ENCODE measurements around the gene ULK4.
"Not testable (repeated sequence)": the region's sequence is repeated elsewhere in the genome, so short reads cannot be mapped to it uniquely, and the experiment has no call there.

The ULK4 gene

DNA sequence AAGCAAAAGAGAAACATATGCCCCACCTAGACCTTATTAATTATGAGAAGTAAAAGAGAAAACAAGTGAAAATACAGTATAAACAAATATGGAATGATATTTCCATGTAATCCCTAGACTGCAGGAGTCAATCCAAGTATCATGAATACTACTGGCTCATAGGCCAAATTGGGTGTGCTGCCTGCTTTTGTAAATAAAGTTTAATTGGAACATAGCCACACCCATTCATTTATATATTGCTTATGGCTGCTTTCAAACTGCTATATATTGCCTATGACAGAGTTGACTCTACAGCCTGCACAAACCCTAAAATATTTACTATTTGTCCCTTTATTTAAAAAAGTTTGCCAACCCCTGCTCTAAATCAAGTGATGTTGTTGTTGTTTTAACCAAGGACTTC, 5.3 kb downstream of the ULK4 start:
- DNase-seq: no peak

DNA sequence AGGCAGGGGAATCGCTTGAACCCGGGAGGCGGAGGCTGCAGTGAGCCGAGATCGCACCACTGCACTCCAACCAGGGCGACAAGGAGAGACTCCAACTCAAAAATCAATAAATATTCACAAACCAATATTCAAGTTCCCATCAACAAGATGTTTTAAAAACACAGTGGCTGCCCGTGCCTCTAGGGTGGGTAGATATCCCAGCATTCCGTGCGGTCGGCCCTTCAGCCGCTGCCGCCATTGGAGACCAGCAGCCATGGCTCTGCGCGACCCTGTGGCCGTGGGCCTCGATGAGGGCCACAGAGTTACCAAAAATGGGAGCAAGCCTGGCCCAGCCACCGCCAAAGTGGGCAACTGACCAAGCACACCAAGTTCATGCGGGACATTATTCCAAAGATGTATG, 6.7 kb downstream of the ULK4 start:
- DNase-seq: no peak

- DNase-seq: no peak
Measured at GRCh38 chr3:41943311-41943843, 18.5 kb downstream of the ULK4 start.

DNA sequence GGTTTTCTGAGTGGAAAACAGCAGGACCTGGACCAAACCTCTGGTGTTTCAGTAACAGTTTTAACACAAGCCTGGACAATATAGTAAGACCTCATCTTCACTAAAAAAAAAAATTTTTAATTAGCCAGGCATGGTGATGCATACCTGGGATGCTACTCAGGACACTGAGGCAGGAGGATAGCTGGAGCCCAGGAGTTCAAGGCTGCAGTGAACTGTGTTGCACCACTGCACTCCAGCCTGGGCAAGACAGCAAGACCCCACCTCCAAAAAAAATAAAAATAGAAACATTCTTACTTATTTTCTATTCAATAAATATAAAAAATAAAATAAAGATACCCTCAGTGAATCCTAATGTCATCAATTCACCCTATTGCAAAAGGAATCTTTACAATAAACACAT, 21.5 kb downstream of the ULK4 start:
- no peak for DNase-seq

DNA sequence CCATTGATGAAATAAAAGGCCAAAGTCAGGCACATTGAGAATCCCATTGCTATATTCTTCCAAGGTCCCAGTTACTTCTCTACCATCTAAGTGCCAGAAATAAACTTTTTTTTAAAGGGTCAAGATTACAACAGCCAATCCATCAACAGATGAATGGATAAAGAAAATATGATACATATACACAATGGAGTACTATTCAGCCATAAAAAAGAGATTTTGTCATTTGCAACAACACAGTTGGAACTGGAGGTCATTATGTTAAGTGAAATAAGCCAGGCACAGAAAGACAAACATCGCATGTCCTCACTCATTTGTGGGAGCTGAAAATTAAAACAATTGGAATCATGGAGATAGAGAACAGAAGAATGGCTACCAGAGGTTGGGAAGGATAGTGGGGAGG, 25.5 kb downstream of the ULK4 start:
- DNase-seq: no peak

GRCh38 chr3:41933154-41933676, 28.7 kb downstream of the ULK4 start:
- no peak for DNase-seq

- DNase-seq: no peak
Measured at GRCh38 chr3:41932464-41932863, 29.4 kb downstream of the ULK4 start.

GRCh38 chr3:41920406-41920965, 41.4 kb downstream of the ULK4 start:
- DNase-seq: no peak

DNA sequence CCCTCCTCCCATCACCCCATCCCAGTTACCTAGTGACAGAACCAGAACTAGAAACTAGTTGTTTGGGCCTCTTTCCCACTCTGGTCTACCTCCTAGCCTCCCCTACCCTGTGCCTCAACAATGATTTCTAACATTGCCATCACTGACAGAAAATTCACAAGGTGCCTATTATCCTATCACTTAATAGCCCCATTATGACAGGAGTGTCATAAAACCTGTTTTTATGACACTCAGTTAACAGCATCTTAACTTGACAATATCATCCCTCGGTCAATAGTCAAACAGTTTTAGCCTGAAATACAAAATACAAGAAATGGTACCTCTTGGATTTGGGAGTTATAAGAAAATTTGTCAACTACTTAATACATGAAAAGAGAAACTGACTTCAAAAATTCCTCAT, 46.5 kb downstream of the ULK4 start:
- DNase-seq: no peak

DNA sequence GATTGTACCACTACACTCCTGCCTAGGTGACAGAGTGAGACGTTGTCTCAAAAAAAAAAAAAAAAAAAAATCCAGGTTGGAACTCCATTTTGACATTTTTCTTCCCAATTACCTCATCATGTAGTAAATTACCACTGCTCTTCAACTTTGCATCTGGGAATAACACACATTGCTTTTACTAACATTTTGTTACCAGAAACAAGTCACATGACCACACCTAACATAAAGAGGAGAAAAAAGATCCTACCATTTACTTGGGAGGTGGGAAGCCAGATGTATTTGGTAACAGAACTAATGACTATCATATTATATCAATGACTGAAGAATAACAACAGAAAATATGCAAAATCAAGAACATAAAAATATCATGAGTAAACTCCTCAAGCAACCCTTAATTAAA, 49.6 kb downstream of the ULK4 start:
- no peak for DNase-seq

DNA sequence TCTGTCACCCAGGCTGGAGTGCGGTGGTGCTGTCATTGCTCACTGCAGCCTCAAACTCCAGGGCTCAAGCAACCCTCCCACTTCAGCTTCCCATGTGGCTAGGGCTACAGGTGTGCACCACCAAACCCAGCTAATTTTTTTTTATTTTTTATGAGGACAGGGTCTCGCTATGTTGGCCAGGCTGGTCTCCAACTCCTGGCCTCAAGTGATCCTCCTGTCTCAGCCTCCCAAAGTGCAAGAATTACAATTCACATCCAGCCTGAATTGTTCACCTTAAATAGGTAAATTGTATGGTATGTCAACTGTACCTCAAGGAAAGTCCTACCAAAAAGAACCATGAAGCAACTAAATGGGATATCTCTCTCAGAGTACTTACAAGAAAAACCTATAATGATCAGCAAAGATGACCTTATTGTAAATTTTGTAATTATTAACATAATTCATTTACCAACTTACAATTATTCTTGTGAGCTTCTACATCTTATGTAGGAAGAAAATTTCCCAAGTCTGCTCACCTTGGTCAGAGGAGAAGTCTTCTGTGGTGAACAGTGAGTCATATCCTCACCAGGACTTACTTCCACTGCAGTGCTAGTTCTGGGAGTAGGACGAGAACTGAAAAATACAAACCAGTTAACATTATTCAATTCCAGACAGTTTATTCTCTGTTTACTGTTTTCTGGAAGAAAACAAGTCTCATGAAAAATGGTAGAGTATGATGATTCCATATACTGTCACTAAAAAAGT, 54.4 kb downstream of the ULK4 start:
- DNase-seq: no peak

GRCh38 chr3:41900265-41900664, 61.6 kb downstream of the ULK4 start:
- no peak for DNase-seq

DNA sequence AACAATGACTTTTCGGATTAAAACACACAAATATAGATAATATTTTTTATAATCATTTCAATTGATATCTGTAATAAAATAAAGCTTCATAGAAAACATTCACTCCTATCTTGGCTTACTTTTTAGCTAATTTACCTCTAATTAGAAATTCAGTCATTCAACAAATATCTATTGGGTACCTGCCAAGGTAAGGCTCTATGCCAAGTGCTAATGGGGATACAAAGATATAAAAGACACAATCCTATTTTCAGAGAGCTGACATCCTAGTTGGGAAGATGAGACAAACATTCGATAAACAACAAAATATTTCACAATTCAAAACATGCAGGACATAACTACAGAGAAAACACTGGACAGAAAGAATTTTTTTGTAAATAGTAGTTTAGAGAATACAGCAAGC, 63.3 kb downstream of the ULK4 start:
- DNase-seq: no peak

GRCh38 chr3:41893977-41894376, 67.9 kb downstream of the ULK4 start:
- DNase-seq: no peak

- no peak for DNase-seq
Measured at GRCh38 chr3:41888368-41889076, 73.4 kb downstream of the ULK4 start.

GRCh38 chr3:41882956-41883355, 78.9 kb downstream of the ULK4 start:
- no peak for DNase-seq

DNA sequence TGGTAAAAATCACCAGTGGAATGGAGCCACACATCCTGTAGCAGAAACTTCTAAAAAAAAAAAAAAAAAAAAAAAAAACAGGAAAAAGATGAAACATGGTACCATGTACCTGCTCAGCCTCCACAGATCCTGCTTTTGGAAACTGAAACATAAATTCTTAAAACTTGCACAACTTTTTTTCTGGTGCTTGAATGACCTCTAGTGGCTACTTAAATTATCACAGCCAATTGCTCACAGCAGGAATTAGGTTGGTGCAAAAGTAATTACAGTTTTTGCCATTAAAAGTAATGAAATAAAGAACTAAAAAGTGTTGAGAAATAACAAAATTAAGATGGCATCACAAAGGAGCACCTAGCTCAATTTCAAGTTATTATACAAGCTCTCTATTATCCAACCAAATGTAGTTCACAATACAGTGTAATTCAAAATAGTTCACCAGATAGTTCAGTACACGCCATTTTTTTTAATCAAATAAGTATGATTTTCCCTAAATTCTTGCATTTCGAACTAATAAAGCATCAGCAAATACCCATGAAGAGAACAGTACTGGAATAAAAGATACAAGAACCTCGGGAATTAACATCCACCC, 80.6 kb downstream of the ULK4 start:
- no peak for DNase-seq

GRCh38 chr3:41880387-41880786, 81.5 kb downstream of the ULK4 start:
- DNase-seq: no peak

DNA sequence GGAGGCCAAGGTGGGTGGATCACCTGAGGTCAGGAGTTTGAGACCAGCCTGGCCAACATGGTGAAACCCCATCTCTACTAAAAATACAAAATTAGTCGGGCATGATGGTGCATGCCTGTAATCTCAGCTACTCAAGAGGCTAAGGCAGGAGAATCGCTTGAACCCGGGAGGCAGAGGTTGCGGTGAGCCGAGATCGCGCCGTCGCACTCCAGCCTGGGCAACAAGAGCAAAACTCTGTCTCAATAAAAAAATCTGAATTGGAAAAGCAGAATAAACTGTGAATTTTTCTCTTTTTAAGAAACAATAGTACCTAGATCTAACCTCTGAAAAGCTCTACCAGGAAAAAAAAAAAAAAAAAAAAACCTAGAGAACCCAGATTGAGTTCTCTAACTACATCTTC, 84.2 kb downstream of the ULK4 start:
- DNase-seq: not testable (repeated sequence)

GRCh38 chr3:41874022-41874421, 87.9 kb downstream of the ULK4 start:
- DNase-seq: no peak

DNA sequence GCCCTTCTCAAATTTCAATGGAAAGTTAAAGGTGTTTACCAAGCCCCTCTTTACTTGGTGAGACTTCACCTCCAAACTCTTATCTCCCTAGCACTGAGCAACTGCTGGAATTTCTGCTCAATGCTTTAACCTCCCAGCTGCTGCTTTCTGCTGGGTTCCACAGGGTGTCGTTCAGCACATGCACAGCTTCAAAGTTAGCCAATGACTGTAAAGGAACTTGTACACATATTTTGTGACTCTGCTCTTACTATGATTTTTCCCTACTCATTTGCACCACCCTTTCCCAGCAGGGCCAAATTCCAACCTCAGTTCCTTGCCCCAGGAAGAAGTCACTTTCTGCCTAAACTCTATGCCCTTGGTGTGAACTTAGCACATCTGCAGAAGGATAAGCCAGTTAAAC, 89.7 kb downstream of the ULK4 start:
- no peak for DNase-seq

DNA sequence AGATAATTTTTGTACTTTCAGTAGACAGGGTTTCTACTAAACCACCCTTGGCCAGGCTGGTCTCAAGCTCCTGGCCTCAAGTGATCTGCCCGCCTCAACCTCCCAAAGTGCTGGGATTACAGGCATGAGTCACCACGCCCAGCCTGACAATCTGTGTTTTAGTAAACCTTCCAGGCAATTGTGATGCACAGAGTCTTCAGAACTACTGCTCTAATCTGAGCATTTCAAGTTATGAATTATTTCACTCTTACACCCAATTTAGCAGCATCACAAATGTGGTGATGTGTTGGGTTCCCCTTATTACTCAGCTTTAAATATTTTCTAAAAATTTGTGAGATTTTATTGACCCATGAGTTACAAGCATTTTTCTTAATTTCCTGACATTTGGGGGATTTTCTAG, 94.4 kb downstream of the ULK4 start:
- DNase-seq: no peak

GRCh38 chr3:41866298-41866697, 95.6 kb downstream of the ULK4 start:
- DNase-seq: no peak

- no peak for DNase-seq
Measured at GRCh38 chr3:41863024-41863423, 98.9 kb downstream of the ULK4 start.
